ENCODE measurements around the gene BIRC2. TPM values are rescaled to one million over a fixed set of nuclear protein-coding genes. Genes with fewer than 3 reads are reported as not detected.

The BIRC2 gene
- total RNA-seq, 1 experiment from 2014 or later = 28.2 TPM

DNA sequence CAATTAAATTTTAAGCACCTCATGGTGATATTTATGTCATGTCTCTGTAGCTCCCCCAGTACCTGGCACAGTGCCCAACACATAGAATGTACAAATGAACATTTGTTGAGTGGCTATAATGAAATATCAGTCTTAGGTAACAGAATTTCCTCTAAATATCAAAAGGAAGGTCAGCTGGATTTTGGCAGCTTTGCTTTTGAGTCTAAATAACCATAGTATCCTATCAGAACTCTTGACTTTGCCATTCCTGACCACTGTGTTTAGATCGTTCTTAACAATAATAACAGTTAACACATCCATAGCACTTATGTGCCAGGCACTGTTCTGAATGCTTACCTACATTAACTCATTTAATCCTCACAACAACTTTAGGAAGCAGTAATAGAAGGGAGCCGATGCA, 79.0 kb downstream of the BIRC2 start:
- H4K91ac ChIP-seq (ENCODE audit: insufficient read length, low read depth, low read length) = no peak overlapping the region
- no peak overlapping the region for H3K27ac Mint-ChIP-seq
- no peak overlapping the region for H4K8ac ChIP-seq (replicated peaks; ENCODE audit: insufficient read length, low read depth, low read length)
- H3T11ph ChIP-seq (ENCODE audit: low read length) = no peak overlapping the region
- H3K27me3 Mint-ChIP-seq (ENCODE audit: low read depth) = no peaks in the 10 kb centered on the region
- H3K23ac ChIP-seq (ENCODE audit: insufficient read length, low read depth, low read length) = no peak overlapping the region
- no peak overlapping the region for H3K4ac ChIP-seq (ENCODE audit: low read depth, low read length)
- no peak overlapping the region for H3K4me2 ChIP-seq (ENCODE audit: insufficient read depth, insufficient read length, low read length)
- H3K4me3 Mint-ChIP-seq = no peak overlapping the region
- no peaks in the 10 kb centered on the region for H3K27me3 ChIP-seq (ENCODE audit: insufficient read depth, low read length)
- no peaks in the 10 kb centered on the region for H3K79me2 ChIP-seq (ENCODE audit: insufficient read depth, low read length)
- H3K79me1 ChIP-seq (ENCODE audit: insufficient read depth, low read depth, low read length, poor library complexity, severe bottlenecking) = no peaks in the 10 kb centered on the region
- H3K23me2 ChIP-seq (ENCODE audit: insufficient read length, low read depth, low read length, poor library complexity, severe bottlenecking) = no peaks in the 10 kb centered on the region
- no peak overlapping the region for H4K5ac ChIP-seq (ENCODE audit: insufficient read length, low read depth, low read length)
- no peak for DNase-seq
- H2BK120ac ChIP-seq (ENCODE audit: low read depth, low read length, poor library complexity, severe bottlenecking) = no peak overlapping the region
- H3K36me3 Mint-ChIP-seq (ENCODE audit: insufficient read depth in 1 of 3, low read depth in 3 of 3) = peaks cover 3 to 10% (median 4%) of the 10 kb centered on the region in 3 experiments; a peak in 4 of 7 replicates
- H2AFZ ChIP-seq (ENCODE audit: low read length) = no peak overlapping the region
- no peaks in the 10 kb centered on the region for H3K9me3 ChIP-seq (ENCODE audit: control insufficient read depth, low read depth, low read length)
- H2AK5ac ChIP-seq (ENCODE audit: insufficient read length, low read length) = no peak overlapping the region
- H3K18ac ChIP-seq (ENCODE audit: insufficient read length, low read depth, low read length) = no peak overlapping the region
- no peaks in the 10 kb centered on the region for H4K20me1 ChIP-seq (ENCODE audit: control insufficient read depth, insufficient read depth, insufficient read length)
- H2BK12ac ChIP-seq (ENCODE audit: insufficient read length, low read depth, low read length) = no peak overlapping the region
- H3K4me1 Mint-ChIP-seq = peaks cover 11 to 17% of the 10 kb centered on the region in 2 experiments
- H3K27ac ChIP-seq (ENCODE audit: insufficient read length, low read depth, low read length) = no peak overlapping the region
- H3K14ac ChIP-seq (ENCODE audit: insufficient read depth, low read length) = no peak overlapping the region
- H3K9ac ChIP-seq (ENCODE audit: extremely low read depth, insufficient read length, low read length) = no peak overlapping the region
- no peak overlapping the region for H2BK20ac ChIP-seq (ENCODE audit: low read depth, low read length, poor library complexity, severe bottlenecking)
- no peak overlapping the region for H3K56ac ChIP-seq (ENCODE audit: insufficient read length, low read depth, low read length)
- no peaks in the 10 kb centered on the region for H3K9me3 Mint-ChIP-seq
- peaks cover 4% of the 10 kb centered on the region; the same call in 1 of the 2 replicates for H3K4me1 ChIP-seq (ENCODE audit: insufficient read depth, low read length)
- WGBS (ENCODE audit: extremely low coverage, insufficient read length, low lambda C conversion rate) = no CpG with 5 or more reads among the region's 2 CpGs
- H2BK15ac ChIP-seq (ENCODE audit: low read depth, low read length) = no peak overlapping the region
- no peak overlapping the region for H2BK5ac ChIP-seq (ENCODE audit: insufficient read length, low read length)
- TF ChIP-seq, protein P1, sequence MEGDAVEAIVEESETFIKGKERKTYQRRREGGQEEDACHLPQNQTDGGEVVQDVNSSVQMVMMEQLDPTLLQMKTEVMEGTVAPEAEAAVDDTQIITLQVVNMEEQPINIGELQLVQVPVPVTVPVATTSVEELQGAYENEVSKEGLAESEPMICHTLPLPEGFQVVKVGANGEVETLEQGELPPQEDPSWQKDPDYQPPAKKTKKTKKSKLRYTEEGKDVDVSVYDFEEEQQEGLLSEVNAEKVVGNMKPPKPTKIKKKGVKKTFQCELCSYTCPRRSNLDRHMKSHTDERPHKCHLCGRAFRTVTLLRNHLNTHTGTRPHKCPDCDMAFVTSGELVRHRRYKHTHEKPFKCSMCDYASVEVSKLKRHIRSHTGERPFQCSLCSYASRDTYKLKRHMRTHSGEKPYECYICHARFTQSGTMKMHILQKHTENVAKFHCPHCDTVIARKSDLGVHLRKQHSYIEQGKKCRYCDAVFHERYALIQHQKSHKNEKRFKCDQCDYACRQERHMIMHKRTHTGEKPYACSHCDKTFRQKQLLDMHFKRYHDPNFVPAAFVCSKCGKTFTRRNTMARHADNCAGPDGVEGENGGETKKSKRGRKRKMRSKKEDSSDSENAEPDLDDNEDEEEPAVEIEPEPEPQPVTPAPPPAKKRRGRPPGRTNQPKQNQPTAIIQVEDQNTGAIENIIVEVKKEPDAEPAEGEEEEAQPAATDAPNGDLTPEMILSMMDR (conservative IDR thresholded peaks at IDR 0.05) = no peak
